ENCODE data around the gene CCL14. TPM values are rescaled to one million over a fixed set of nuclear protein-coding genes. Genes with fewer than 3 reads are reported as not detected.
A peak's percentile ranks its signal among the peaks of the same experiment; 100 is the strongest.

CCL14 gene
- total RNA-seq, 1 experiment from 2014 or later: not detected

- no peaks in the 10 kb centered on the region; a peak in 1 of 7 replicates for H3K36me3 Mint-ChIP-seq (ENCODE audit: insufficient read depth in 1 of 3, low read depth in 3 of 3)
- no peaks in the 10 kb centered on the region for H3K9me3 ChIP-seq (ENCODE audit: control insufficient read depth, low read depth, low read length)
- H3K23me2 ChIP-seq (ENCODE audit: insufficient read length, low read depth, low read length, poor library complexity, severe bottlenecking): no peaks in the 10 kb centered on the region
- no peak for TF ChIP-seq CTCF (conservative IDR thresholded peaks at IDR 0.05)
- H3K9me3 Mint-ChIP-seq: peaks cover 0 to 4% of the 10 kb centered on the region in 2 experiments; a peak in 1 of 5 replicates
- no peak overlapping the region for H3T11ph ChIP-seq (ENCODE audit: low read length)
- H3K27me3 ChIP-seq (ENCODE audit: insufficient read depth, low read length): no peaks in the 10 kb centered on the region
- H3K4me2 ChIP-seq (ENCODE audit: insufficient read depth, insufficient read length, low read length): no peak overlapping the region
- no peak overlapping the region for H4K91ac ChIP-seq (ENCODE audit: insufficient read length, low read depth, low read length)
- H3K79me1 ChIP-seq (ENCODE audit: insufficient read depth, low read depth, low read length, poor library complexity, severe bottlenecking): no peaks in the 10 kb centered on the region
- WGBS (ENCODE audit: extremely low coverage, insufficient read length, low lambda C conversion rate): no CpG with 5 or more reads among the region's 1 CpG
- H3K4me3 Mint-ChIP-seq: no peak overlapping the region; a peak in 1 of 5 replicates
- H2BK12ac ChIP-seq (ENCODE audit: insufficient read length, low read depth, low read length): no peak overlapping the region
- H3K79me2 ChIP-seq (ENCODE audit: insufficient read depth, low read length): no peaks in the 10 kb centered on the region
- H3K27me3 Mint-ChIP-seq (ENCODE audit: low read depth): peaks cover 7% of the 10 kb centered on the region
- H3K9ac ChIP-seq (ENCODE audit: extremely low read depth, insufficient read length, low read length): no peak overlapping the region
- no peak overlapping the region for H3K14ac ChIP-seq (ENCODE audit: insufficient read depth, low read length)
- H3K4me1 ChIP-seq (ENCODE audit: insufficient read depth, low read length): no peaks in the 10 kb centered on the region
- no peak overlapping the region for H4K5ac ChIP-seq (ENCODE audit: insufficient read length, low read depth, low read length)
- no peak overlapping the region for H3K56ac ChIP-seq (ENCODE audit: insufficient read length, low read depth, low read length)
- no peak overlapping the region for H2BK120ac ChIP-seq (ENCODE audit: low read depth, low read length, poor library complexity, severe bottlenecking)
- H2BK20ac ChIP-seq (ENCODE audit: low read depth, low read length, poor library complexity, severe bottlenecking): no peak overlapping the region
- H4K20me1 ChIP-seq (ENCODE audit: control insufficient read depth, insufficient read depth, insufficient read length): no peaks in the 10 kb centered on the region
- no peak overlapping the region for H3K18ac ChIP-seq (ENCODE audit: insufficient read length, low read depth, low read length)
- H3K4ac ChIP-seq (ENCODE audit: low read depth, low read length): no peak overlapping the region
- H2AFZ ChIP-seq (ENCODE audit: low read length): no peak overlapping the region
- no peak overlapping the region for H3K23ac ChIP-seq (ENCODE audit: insufficient read length, low read depth, low read length)
- peak; percentile 3 for DNase-seq
- H2BK15ac ChIP-seq (ENCODE audit: low read depth, low read length): no peak overlapping the region
- H4K8ac ChIP-seq (replicated peaks; ENCODE audit: insufficient read length, low read depth, low read length): no peak overlapping the region
- H3K27ac Mint-ChIP-seq: no peak overlapping the region
- no peak overlapping the region for H2AK5ac ChIP-seq (ENCODE audit: insufficient read length, low read length)
- no peak overlapping the region for H3K27ac ChIP-seq (ENCODE audit: insufficient read length, low read depth, low read length)
- H2BK5ac ChIP-seq (ENCODE audit: insufficient read length, low read length): no peak overlapping the region
- peaks cover 5 to 7% of the 10 kb centered on the region in 2 experiments; a peak in 3 of 4 replicates for H3K4me1 Mint-ChIP-seq
These were observed 12.2 kb upstream of the CCL14 start for GRCh38 chr17:35998756-35999155.

Measured in H9 (cell line).